ENCODE results near the gene PDLIM3. TPM values are rescaled to one million over a fixed set of nuclear protein-coding genes. Genes with fewer than 3 reads are reported as not detected.

The PDLIM3 gene
- total RNA-seq, 1 experiment from 2014 or later = 6.2 TPM

- DNase-seq (ENCODE audit: low spot score) = no peak
- POLR2A ChIA-PET = no interaction called here
- no peaks in the 10 kb centered on the region; the same call in 1 of the 2 replicates for H3K27me3 Mint-ChIP-seq (ENCODE audit: low read depth)
- H3K4me3 Mint-ChIP-seq = no peak overlapping the region
- ATAC-seq = no peak
- CTCF ChIA-PET = interaction anchor here (0.6 to 1.2 kb wide), 2 partner anchors 49 to 475 kb away, joined by 3 to 5 read pairs; no protein-coding TSS in a partner anchor
- peaks cover 14% of the 10 kb centered on the region for H3K9me3 Mint-ChIP-seq
- H3K4me1 Mint-ChIP-seq = peaks cover 6% of the 10 kb centered on the region; the same call in 1 of the 2 replicates
- no peaks in the 10 kb centered on the region for H3K36me3 Mint-ChIP-seq
- no peak overlapping the region for H3K27ac Mint-ChIP-seq
- TF ChIP-seq NR2C2 (CRISPR knock-in tag; IDR thresholded peaks at IDR 0.05) = no peak
- TF ChIP-seq HMGA2 (CRISPR knock-in tag; IDR thresholded peaks at IDR 0.05) = no peak
- TF ChIP-seq AFF4 (CRISPR knock-in tag; IDR thresholded peaks at IDR 0.05; ENCODE audit: borderline replicate concordance) = no peak
- TF ChIP-seq E2F1 (CRISPR knock-in tag; IDR thresholded peaks at IDR 0.05) = no peak
- TF ChIP-seq AR (CRISPR knock-in tag; IDR thresholded peaks at IDR 0.05) = no peak
- no peak for TF ChIP-seq E2F4 (CRISPR knock-in tag; IDR thresholded peaks at IDR 0.05; ENCODE audit: borderline replicate concordance, low read depth)
- TF ChIP-seq TCF7 (CRISPR knock-in tag; IDR thresholded peaks at IDR 0.05; ENCODE audit: low read depth) = no peak
- no peak for TF ChIP-seq KAT7 (CRISPR knock-in tag; IDR thresholded peaks at IDR 0.05; ENCODE audit: borderline replicate concordance)
- no peak for TF ChIP-seq ZNF263 (CRISPR knock-in tag; IDR thresholded peaks at IDR 0.05; ENCODE audit: low read depth)
- TF ChIP-seq CREB1 (CRISPR knock-in tag; IDR thresholded peaks at IDR 0.05) = no peak
- TF ChIP-seq STAT6 (CRISPR knock-in tag; conservative IDR thresholded peaks at IDR 0.05; ENCODE audit: low read depth) = no peak
- TF ChIP-seq MLX (CRISPR knock-in tag; IDR thresholded peaks at IDR 0.05) = no peak
- no peak for TF ChIP-seq CDX4 (CRISPR knock-in tag; IDR thresholded peaks at IDR 0.05; ENCODE audit: borderline replicate concordance)
- no peak for TF ChIP-seq IRF1 (CRISPR knock-in tag; IDR thresholded peaks at IDR 0.05)
- no peak for TF ChIP-seq ZNF281 (CRISPR knock-in tag; IDR thresholded peaks at IDR 0.05)
- no peak for TF ChIP-seq SMAD4 (CRISPR knock-in tag; IDR thresholded peaks at IDR 0.05)
- TF ChIP-seq CTCF (IDR thresholded peaks at IDR 0.05) = no peak
Observed at GRCh38 chr4:185548587-185548986, 13.3 kb upstream of the PDLIM3 start.

All from WTC11 (cell line).